DOHH2 (cell line): ENCODE measurements around the gene BPTF.
"Not testable (repeated sequence)": the region's sequence is repeated elsewhere in the genome, so short reads cannot be mapped to it uniquely, and the experiment has no call there.

Source experiments
- CTCF ChIP-seq: fragments of 200-600 bp; sonication (generic); IDR thresholded peaks from one replicate; pipeline ENCODE4 v1.5.1; 2014; ENCODE audit warnings: antibody characterized with exemption, mild to moderate bottlenecking, low read depth, low read length; ENCODE audit not compliant: poor library complexity, severe bottlenecking
- EZH2phosphoT487 ChIP-seq: fragments of 200-600 bp; sonication (generic); IDR thresholded peaks from 2 replicates; pipeline ENCODE4 v1.6.1; 2017; ENCODE audit warnings: borderline replicate concordance, mild to moderate bottlenecking, antibody characterized with exemption, low read length, moderate library complexity, mixed read lengths

GRCh38 chr17:67812380-67812779, 12.9 kb upstream of the BPTF start:
- not testable (repeated sequence) for TF ChIP-seq CTCF, EZH2phosphoT487
